Muscle of arm (tissue), 12 donors: Measurements from ENCODE around the gene PARVA. TPM values are rescaled to one million over a fixed set of nuclear protein-coding genes. Genes with fewer than 3 reads are reported as not detected.

Experiments used
- DNase-seq: peaks from one replicate; pipeline ENCODE4 v3.0.0-alpha.2; 2013
- polyA plus RNA-seq, 12 donors: library from polyadenylated mRNA; unstranded; fragments of 120-200 nt; gene quantifications; one replicate each; pipeline ENCODE4 v1.2.1, GENCODE V29; 2013; ENCODE audit not compliant: insufficient read length in 12 of 12

The PARVA gene
- polyA plus RNA-seq, 12 donors = 35.6 to 94.3 (median 65.1) TPM

GRCh38 chr11:12372111-12372510, 5.3 kb upstream of the PARVA start:
- no peak for DNase-seq

- no peak for DNase-seq
These were observed 1.7 kb upstream of the PARVA start for GRCh38 chr11:12375720-12376119.

DNA sequence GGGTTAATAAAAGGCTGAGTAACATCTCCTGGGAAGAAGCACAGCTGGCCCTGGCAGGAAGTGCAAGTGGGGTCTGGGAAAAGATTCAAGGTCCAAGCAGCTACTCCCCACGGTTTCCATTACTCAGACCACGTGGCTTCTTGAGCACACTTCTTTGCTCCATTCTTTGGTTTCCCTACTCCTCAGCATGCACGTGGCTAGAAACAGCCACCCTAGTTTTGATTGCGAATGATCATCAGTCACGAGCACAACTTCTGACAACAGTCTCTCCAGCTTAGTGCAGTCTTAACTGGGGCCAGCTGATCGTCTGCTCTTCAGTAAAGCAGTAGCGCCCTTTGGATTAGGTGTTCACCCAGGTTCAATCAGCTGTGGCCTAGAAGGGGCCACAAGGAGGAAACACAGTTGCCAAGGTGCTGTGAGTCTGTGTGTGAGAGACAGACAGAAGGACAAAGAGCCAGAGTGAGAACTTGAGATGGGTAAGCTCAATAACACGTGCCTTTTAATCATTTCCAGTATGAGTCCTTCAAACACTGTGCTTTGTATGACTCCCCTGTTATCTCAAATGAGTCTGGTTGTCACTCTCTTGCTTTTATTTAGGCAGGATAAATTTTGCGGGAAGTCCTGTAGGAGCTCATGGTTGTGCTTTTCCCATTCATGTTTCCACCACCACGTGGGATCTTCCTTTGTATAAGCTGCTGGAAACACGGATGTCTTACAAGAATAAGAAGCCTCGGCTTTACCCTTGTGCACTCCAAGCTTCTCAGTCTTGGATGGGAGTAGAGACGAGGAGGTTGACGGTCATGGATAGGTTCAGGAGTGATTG, 901 bp upstream of the PARVA start:
- peak; percentile 84 for DNase-seq

GRCh38 chr11:12377824-12378593, 638 bp downstream of the PARVA start:
- peak; percentile 71 for DNase-seq

GRCh38 chr11:12380565-12381325, 3.4 kb downstream of the PARVA start:
- DNase-seq = no peak

DNA sequence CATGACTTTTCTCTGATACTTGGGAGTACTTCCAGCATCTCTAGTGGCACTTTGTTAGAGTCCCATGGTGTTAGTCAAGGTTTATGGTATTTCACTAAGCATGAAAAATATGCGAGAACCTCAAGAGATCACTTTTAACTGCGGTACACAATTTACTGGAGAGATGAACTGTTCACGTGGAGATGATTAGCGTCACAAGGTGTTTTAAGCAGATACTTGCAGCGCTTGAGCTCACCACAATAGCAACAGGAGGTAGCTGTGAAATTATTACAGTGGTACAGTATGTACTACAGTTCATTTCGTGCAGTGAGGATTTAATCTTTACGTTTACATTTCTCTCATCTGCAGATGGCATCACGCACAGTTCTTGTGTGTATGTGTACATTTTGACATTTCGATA, 4.5 kb downstream of the PARVA start:
- no peak for DNase-seq

DNA sequence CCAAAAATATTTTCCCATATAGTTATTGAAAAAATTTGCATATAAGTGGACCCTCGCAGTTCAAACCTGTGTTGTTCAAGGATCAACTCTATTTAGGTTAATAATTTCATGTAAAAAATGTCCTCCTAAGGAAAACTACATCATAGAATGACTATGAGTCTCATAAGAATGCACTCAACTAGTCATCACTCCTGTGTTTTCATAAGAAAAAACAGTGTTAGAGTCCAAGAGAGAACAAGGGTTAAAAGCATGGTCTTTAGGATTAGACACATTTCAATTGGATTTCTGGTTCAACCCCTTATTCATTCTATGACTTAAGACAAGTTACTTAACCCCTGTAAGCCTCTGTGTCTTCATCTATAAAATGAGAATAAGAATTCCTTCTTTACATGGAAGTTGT, 5.1 kb downstream of the PARVA start:
- DNase-seq = no peak

DNA sequence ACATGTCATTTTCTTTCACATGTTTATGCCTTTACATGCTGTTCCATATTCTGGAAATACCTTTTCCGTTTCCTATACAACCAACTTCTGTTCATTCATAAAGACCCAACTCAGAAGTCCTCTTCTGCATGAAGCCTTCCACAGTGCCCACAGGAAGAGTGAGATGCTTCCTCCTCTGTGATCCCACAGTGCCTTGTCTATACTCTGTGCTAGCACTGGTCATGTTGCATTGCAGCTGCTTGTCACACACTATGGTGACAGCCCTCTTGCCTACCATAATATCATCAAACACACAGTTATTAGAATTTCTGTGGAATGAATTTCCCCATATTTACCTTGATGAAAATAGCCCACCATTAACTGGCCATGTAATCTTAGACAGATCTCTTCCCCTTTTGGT, 8.9 kb downstream of the PARVA start:
- no peak for DNase-seq

- no peak for DNase-seq
These were observed 9.4 kb downstream of the PARVA start for GRCh38 chr11:12386745-12387144.

DNA sequence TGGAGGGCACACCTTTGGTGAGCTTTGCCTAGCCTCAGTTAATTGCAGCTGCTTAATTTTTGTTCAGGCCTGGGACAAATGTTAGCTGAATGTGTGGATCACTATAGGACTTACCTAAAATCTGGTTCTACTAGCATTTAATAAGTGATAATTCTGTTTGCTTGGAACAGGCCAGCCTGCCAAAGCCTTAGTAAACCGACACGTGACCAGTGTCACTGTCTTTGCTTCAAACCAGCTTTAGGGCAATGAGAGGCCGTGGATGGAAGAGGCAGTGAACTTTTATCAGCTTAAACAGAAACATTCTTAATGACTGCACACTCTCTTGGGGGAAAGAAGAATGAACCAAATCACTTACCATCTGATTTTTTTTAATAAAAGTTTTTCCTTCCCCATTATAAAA, 10.8 kb downstream of the PARVA start:
- DNase-seq = no peak

GRCh38 chr11:12388939-12389670, 11.7 kb downstream of the PARVA start:
- DNase-seq = no peak

- no peak for DNase-seq
These were observed 12.6 kb downstream of the PARVA start for GRCh38 chr11:12389676-12390657.

DNA sequence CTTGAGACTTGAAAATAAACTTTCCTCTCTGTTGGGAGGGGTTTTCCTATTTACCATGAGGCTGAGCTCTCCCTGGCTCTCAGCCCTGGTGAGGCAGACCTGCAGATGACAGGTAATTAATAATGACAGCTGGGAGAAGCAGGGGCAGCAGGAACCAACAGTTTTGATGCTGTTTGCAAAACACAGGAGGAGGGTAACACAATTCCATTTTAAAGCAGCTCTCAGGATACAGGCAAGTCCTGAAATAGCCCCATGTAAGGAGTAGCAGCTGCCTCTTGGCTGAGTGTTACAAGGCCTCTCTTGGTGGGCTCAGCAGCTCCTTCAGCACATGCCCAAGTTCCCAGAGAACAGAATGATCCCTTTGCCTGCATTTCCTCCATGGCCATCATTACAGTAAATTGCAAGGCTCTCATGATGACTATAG, 13.3 kb downstream of the PARVA start:
- no peak for DNase-seq

DNA sequence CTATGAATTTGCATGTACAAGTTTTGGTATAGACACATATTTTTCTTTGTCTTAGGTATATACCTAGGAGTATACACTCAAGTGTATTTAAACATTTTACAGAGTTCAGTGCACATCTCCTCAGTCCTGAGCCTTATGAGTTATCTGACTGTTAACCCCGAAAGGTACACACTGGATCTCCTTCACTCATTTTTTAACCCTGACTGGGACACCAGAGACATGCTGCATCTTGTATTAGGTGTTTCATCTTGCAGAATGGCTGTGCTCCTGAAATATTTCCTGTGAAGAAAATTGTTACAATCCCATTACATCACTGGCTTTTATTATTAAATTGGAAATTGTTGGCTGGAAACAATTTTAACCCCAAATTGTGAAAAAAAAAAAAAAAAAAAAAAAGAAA, 15.3 kb downstream of the PARVA start:
- DNase-seq = no peak

GRCh38 chr11:12393691-12394090, 16.3 kb downstream of the PARVA start:
- DNase-seq = no peak

DNA sequence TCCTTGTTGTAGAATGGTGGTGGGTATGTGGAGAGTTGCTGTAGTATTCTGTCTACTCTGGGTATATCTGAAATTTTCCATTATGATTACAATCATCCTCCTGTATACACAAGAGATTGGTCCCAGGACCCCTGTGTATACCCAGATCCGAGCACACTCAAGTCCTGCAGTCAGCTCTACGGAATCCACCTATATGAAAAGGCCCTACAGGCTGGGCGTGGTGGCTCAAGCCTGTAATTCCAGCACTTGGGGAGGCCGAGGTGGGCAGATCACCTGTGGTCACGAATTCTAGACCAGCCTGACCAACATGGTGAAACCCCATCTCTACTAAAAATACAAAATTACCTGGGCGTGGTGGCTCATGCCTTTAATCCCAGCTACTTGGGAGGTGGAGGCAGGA, 17.2 kb downstream of the PARVA start:
- no peak for DNase-seq

DNA sequence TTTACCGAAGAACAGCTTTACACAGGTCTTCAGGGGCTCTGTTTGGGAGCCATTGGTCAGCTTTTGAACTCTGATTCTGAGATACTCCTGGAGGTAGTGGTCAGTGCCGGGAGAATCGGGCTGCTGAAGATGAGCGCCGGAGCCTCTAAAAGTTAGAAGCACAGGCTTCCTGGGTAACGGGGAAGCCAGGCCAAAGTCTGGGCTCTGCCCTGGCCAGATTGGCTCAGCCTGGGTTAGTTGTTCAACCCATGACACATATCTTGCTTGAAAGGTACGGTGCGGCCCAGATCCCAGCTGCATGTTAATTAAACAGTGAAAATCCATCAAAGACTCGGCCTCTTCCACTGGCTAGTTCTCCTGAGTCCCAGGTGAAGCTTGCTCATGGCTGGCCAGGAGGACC, 18.0 kb downstream of the PARVA start:
- no peak for DNase-seq

DNA sequence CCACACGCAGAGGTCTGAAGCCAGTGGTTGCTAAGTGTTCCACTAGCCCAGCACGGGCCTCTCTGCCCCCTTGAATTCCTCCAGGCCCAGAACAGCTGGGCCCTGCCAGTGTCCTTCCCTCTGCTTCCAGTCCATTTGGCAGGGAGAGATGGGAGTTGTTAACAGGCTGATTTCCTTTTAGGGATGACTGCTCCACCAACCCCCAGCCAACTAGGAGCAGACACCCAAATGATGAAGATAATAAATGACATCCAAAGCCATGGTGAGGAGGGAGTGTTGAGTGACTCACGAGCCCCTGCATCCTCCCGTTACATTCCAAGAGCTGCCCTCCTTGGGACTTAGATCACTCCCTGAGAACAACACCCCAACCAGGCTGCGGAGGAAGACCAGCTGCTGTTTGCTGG, 20.6 kb downstream of the PARVA start:
- DNase-seq = no peak

DNA sequence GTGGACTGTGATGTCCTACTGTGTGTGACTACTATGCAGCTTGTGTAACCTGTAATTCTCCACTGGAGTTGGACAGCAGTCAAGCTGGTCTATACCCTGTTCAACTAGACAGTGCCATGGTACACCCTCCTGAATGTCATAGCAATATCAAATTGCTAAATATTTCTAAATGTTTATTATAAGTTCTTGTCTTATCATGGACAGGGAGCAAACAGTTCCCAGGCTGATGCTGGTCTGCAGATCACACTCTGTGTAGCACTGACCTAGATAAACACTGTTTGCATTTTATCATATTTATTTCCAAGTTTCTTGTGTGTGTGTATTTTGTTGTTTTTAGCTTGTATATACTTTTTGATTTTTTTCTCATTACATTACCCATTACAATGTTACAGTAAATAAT, 22.0 kb downstream of the PARVA start:
- no peak for DNase-seq

DNA sequence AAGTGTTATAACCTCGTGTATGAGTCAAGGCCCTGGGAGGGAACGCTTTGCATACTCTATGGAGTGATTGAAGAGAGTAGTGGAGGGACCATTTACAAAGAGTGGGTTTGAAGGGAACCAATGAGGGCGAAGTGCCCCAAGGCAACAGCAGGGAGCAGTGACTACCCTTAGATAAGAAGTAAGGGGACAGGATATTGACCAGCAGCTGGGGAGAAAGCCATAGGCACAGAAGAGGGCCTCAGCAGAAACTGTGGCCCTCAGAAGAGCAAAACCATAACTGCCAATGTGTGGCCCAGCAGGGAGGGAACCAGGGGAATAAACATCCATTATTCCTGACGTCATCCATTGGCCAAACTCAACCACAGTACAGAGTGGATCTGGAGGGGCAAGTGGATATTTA, 24.7 kb downstream of the PARVA start:
- no peak for DNase-seq
